ENCODE data around the gene PRMT9. TPM values are rescaled to one million over a fixed set of nuclear protein-coding genes. Genes with fewer than 3 reads are reported as not detected.

Gene PRMT9
- total RNA-seq, 4 donors from 2014 or later = 7.3 to 14.1 (median 10.5) TPM

- TF ChIP-seq CTCF (IDR thresholded peaks at IDR 0.05; ENCODE audit: low read depth) = no peak
Measured at GRCh38 chr4:147620315-147620714, 63.6 kb downstream of the PRMT9 start.

GRCh38 chr4:147617841-147618691 is 65.9 kb downstream of the PRMT9 start:
- no peak for TF ChIP-seq CTCF (IDR thresholded peaks at IDR 0.05; ENCODE audit: low read depth)

GRCh38 chr4:147617173-147617840 is 66.7 kb downstream of the PRMT9 start, which contains the start of gene TMEM184C:
TMEM184C (plus strand) TSS chr4:147617397; CDS start chr4:147617957, 560 bp downstream.
- TF ChIP-seq CTCF (IDR thresholded peaks at IDR 0.05; ENCODE audit: low read depth) = no peak

GRCh38 chr4:147616849-147617172 is 67.2 kb downstream of the PRMT9 start:
- no peak for TF ChIP-seq CTCF (IDR thresholded peaks at IDR 0.05; ENCODE audit: low read depth)

GRCh38 chr4:147610686-147611085 is 73.3 kb downstream of the PRMT9 start:
- no peak for TF ChIP-seq CTCF (IDR thresholded peaks at IDR 0.05; ENCODE audit: low read depth)

GRCh38 chr4:147607471-147607870 is 76.5 kb downstream of the PRMT9 start:
- TF ChIP-seq CTCF (IDR thresholded peaks at IDR 0.05; ENCODE audit: low read depth) = no peak

GRCh38 chr4:147605499-147605898 is 78.5 kb downstream of the PRMT9 start:
- TF ChIP-seq CTCF (IDR thresholded peaks at IDR 0.05; ENCODE audit: low read depth) = no peak
